Activated T-cell treated with anti-CD3 and anti-CD28 coated beads for 4 hours (primary cell): ENCODE measurements around the gene TBX2.

ENCODE experiments used
- DNase-seq: peaks from one replicate; pipeline ENCODE4 v3.0.0-alpha.2; 2020

TBX2 gene

GRCh38 chr17:61456061-61456681, 56.5 kb downstream of the TBX2 start:
- DNase-seq, result no peak

- DNase-seq, result no peak
Observed at GRCh38 chr17:61456688-61457225, 57.1 kb downstream of the TBX2 start.

GRCh38 chr17:61457226-61457983, 57.8 kb downstream of the TBX2 start:
- no peak for DNase-seq

- no peak for DNase-seq
Observed at GRCh38 chr17:61458000-61458399, 58.4 kb downstream of the TBX2 start.

- no peak for DNase-seq
Observed at GRCh38 chr17:61458421-61459141, 58.9 kb downstream of the TBX2 start.
